Immature natural killer cell (primary cell): ENCODE measurements around the gene ZFR2. TPM values are rescaled to one million over a fixed set of nuclear protein-coding genes. Genes with fewer than 3 reads are reported as not detected.
"Not testable (repeated sequence)": the region's sequence is repeated elsewhere in the genome, so short reads cannot be mapped to it uniquely, and the experiment has no call there.

ENCODE experiments used
- DNase-seq, 3 donors: peaks; one replicate each; pipeline ENCODE4 v3.0.0; 2022; ENCODE audit warnings: mixed read lengths in 1 of 3
- H3K27ac Mint-ChIP-seq, 6 donors: one replicate each; pipeline ENCODE4 v1.8.0; 2020; ENCODE audit warnings: mixed read lengths in 6 of 6, mild to moderate bottlenecking in 5 of 6, inconsistent platforms in 4 of 6, moderate library complexity in 3 of 6
- H3K27me3 Mint-ChIP-seq, 3 donors: one replicate each; pipeline ENCODE4 v1.8.0; 2020 to 2021; ENCODE audit warnings: low read depth in 3 of 3, mild to moderate bottlenecking in 3 of 3, mixed read lengths in 3 of 3, moderate library complexity in 3 of 3, inconsistent platforms in 1 of 3
- H3K36me3 Mint-ChIP-seq, 3 donors: one replicate each; pipeline ENCODE4 v1.8.0; 2020; ENCODE audit warnings: mixed read lengths in 3 of 3, inconsistent platforms in 2 of 3, mild to moderate bottlenecking in 2 of 3
- H3K4me1 Mint-ChIP-seq, 2 donors: one replicate each; pipeline ENCODE4 v1.8.0; 2020; ENCODE audit warnings: inconsistent platforms in 2 of 2, mild to moderate bottlenecking in 2 of 2, mixed read lengths in 2 of 2, moderate library complexity in 1 of 2
- H3K4me3 Mint-ChIP-seq, 5 donors: one replicate each; pipeline ENCODE4 v1.8.0; 2020; ENCODE audit warnings: mild to moderate bottlenecking in 5 of 5, mixed read lengths in 5 of 5, inconsistent platforms in 3 of 5, moderate library complexity in 3 of 5
- H3K9me3 Mint-ChIP-seq, 6 donors: one replicate each; pipeline ENCODE4 v1.8.0; 2020; ENCODE audit warnings: mild to moderate bottlenecking in 6 of 6, mixed read lengths in 6 of 6, inconsistent platforms in 4 of 6, moderate library complexity in 3 of 6
- polyA plus RNA-seq, 3 donors: library from polyadenylated mRNA; unstranded; fragments of 300-500 nt; fragmentation: Illumina TruSeq; gene quantifications; one replicate each; pipeline ENCODE4 v1.2.3, GENCODE V29; 2021

Gene ZFR2
- polyA plus RNA-seq, 3 donors from 2014 or later, result 2.1 to 5.4 (median 3.1) TPM

DNA sequence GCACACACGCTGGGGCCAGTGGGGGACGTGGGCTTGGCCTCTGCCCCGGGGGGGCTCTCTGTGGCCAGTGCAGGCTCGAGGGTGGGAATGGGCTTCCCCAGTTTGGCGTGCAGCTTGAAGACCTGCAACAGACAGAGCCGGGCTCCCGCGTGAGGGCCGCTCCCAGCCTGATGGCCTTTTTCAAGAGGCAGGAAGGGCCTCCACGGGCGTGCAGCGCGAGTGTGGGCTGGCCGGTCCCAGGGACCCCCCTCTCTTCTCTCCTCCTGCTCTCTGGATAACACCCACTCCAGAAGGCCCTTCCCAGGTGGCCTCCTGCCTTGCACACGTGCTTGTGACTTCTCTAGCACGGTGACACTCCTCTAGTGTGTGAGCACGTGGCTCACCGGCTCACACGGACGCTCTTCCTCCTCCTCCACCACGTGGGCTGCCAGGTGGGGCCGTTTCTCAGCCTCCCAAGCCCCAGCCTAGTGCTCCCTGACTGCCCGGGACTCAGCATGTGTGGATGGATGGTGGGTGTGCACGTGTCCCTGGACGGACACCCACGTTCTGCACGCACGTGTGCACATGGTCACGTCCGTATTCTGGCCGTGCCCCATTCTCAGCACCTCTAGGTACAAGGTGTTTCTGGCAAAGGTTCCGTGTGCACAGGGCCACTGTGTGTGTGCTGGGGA, 43.4 kb downstream of the ZFR2 start:
- DNase-seq, result no peak
- H3K4me1 Mint-ChIP-seq, result peaks cover 15 to 19% of the 10 kb centered on the region in 2 donors
- H3K36me3 Mint-ChIP-seq, result no peaks in the 10 kb centered on the region
- no peaks in the 10 kb centered on the region for H3K9me3 Mint-ChIP-seq
- no peak overlapping the region for H3K4me3 Mint-ChIP-seq
- H3K27ac Mint-ChIP-seq, result peak overlapping the region in 2 of 6 donors; percentile 51 to 53
- peaks cover 7 to 9% (median 8%) of the 10 kb centered on the region in 3 donors for H3K27me3 Mint-ChIP-seq

DNA sequence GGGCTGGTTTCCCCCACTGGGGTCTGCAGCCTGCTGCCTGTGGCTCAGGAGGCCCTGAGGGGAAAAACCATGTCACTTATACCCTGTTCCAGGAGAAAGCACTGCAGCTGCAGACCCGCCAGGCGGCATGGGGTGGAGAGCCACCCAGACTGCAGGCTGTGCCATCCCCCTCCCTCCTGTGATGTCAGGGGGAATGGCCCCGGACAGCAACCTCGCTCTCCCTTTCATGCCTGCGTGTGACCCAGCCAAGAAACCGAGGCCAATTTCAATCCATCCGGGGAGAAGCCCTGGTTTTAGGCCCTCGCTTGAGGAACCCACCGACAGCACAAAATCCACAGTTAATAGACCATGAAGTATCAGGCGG, 45.5 kb downstream of the ZFR2 start:
- no peaks in the 10 kb centered on the region for H3K36me3 Mint-ChIP-seq
- DNase-seq, result no peak
- peaks cover 7 to 11% (median 8%) of the 10 kb centered on the region in 3 donors for H3K27me3 Mint-ChIP-seq
- H3K9me3 Mint-ChIP-seq, result no peaks in the 10 kb centered on the region
- no peak overlapping the region for H3K27ac Mint-ChIP-seq
- H3K4me3 Mint-ChIP-seq, result no peak overlapping the region
- peaks cover 15 to 18% of the 10 kb centered on the region in 2 donors for H3K4me1 Mint-ChIP-seq

DNA sequence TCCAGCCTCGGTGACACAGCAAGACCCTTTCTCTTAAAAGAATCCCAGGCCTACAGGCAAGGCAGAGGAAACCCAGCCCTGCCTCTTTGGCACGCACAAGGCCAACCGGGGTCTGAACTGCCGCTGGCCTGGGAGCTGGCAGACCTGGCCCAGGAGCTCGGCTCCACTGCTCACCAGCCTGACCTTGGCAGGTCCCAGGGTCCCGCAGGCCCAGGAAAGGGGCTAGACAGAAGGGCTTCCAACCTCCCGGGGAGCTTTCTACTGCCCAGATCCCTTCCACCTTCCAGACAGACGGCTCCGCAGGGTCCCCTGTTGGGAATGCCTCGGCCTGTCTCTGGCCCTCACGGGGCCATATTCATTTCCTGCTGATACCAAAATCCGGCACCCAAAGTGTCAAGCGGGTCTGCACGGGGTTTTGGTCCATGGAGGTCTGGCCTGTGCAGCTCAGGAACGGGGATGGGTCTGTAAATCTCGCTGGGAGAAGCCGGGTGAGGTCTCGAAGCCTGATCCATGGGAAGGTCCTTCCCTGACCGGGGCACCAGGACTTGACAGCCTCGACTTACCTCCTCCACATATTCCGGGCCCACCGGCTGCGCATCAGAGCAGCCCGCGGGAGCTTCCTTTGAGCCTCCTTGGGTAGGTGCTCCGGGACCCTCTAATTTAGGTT, 46.0 kb downstream of the ZFR2 start:
- Mint-ChIP-seq H3K27me3 (peaks cover 7 to 11% (median 8%) of the 10 kb centered on the region in 3 donors), H3K4me3 (peak overlapping the region in 1 of 5 donors; percentile 4), H3K36me3 (no peaks in the 10 kb centered on the region), H3K27ac (no peak overlapping the region), H3K4me1 (peaks cover 18 to 21% of the 10 kb centered on the region in 2 donors), H3K9me3 (no peaks in the 10 kb centered on the region)
- no peak for DNase-seq

DNA sequence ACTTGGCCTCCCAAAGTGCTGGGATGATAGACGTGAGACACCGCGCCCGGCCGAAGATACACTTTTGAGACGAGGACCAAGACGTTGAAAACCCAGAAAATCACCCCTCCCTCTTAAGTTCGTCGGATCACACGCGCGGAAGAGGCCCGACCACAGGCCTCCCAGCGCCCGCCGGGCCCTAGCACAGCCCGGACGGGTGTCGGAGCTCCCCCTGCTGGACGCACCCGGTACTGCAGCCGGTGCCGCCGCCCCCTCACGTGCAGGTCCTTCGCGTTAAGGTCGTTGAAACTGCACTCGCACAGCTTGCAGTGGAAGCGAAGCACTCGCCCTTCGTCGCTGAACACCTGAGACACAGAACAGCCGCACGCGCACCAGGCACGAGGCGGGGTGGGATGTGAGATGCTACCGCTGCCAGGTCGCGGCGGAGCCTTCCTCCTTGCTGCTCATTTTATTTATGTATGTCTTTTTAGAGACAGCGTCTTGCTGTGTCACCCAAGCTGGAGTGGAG, 46.9 kb downstream of the ZFR2 start:
- no peaks in the 10 kb centered on the region for H3K9me3 Mint-ChIP-seq
- no peaks in the 10 kb centered on the region for H3K36me3 Mint-ChIP-seq
- H3K4me1 Mint-ChIP-seq, result peaks cover 21 to 23% of the 10 kb centered on the region in 2 donors
- peak; percentile 90 to 93 (median 90) for DNase-seq
- H3K4me3 Mint-ChIP-seq, result peak overlapping the region; percentile 58 to 74 (median 70)
- peak overlapping the region; percentile 72 to 91 (median 90) for H3K27ac Mint-ChIP-seq
- H3K27me3 Mint-ChIP-seq, result peaks cover 7 to 11% (median 8%) of the 10 kb centered on the region in 3 donors

DNA sequence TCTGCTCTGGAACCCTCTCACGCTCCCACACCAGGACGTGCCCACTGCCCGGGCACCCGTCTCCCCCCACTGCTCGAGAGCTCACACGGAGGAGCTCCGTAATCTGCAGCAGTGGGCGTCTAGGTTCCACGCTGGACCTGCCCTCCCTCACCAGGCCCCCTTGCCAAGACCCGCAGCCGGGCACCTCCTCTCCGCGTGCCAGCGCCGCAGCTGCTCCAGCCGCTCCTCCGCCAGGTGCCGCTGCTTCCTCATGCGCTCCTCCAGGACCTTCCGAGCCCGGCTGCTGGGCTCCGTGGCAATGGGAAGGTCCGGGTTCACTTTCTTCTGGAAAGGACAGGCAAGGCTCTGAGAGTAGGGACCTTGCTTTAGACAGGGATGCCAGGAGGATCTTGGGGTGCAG, 47.7 kb downstream of the ZFR2 start:
- Mint-ChIP-seq H3K27me3 (peaks cover 7 to 11% (median 7%) of the 10 kb centered on the region in 3 donors), H3K4me3 (no peak overlapping the region), H3K27ac (peak overlapping the region in 2 of 6 donors; percentile 89 to 91), H3K9me3 (no peaks in the 10 kb centered on the region), H3K4me1 (peaks cover 21 to 23% of the 10 kb centered on the region in 2 donors), H3K36me3 (no peaks in the 10 kb centered on the region)
- DNase-seq, result no peak

DNA sequence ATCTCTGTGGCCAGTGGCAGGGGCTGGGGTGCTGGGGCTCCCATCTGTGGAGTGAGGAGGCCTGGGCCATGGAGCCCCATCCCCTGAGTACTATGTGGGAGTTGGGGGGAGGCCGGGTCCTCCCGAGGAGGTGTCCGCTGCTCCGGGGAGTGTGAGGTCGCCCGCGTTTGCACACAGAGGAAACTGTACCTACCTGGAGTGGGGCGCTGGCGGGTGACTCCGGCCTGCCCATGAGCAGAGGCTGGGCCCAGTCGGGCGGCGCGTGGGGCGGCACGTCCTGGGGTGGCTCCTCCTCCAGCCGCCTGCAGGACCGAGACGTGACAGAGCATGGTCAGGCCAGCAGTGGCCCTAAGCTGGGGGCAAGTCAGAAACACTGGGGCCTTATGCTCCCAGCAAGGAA, 48.8 kb downstream of the ZFR2 start:
- H3K9me3 Mint-ChIP-seq, result no peaks in the 10 kb centered on the region
- H3K4me3 Mint-ChIP-seq, result no peak overlapping the region
- no peak for DNase-seq
- H3K27ac Mint-ChIP-seq, result peak overlapping the region in 1 of 6 donors; percentile 61
- peaks cover 7 to 11% (median 9%) of the 10 kb centered on the region in 3 donors for H3K27me3 Mint-ChIP-seq
- H3K36me3 Mint-ChIP-seq, result no peaks in the 10 kb centered on the region
- H3K4me1 Mint-ChIP-seq, result peaks cover 25 to 30% of the 10 kb centered on the region in 2 donors

DNA sequence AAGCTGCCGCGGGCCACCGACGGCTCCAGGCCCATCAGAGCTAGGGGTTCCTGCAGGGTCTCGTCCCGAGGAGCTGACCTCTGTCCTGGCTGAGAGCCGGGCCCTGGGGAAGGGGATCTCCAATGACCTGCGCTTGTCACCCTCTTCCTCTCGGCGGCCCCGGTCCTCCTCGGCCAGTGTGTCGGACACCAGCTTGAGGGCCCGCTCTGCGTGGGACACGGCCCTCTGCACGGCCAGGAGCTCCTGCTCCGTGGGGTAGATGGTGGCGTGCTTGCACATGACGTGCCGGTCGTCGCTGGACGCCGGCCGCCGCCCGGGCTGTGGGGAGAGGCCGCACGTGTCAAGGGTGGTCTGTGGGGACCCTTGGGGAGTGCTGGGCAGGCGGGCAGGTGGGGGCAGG, 49.9 kb downstream of the ZFR2 start:
- no peak for DNase-seq
- no peaks in the 10 kb centered on the region for H3K9me3 Mint-ChIP-seq
- H3K4me1 Mint-ChIP-seq, result peaks cover 36 to 41% of the 10 kb centered on the region in 2 donors
- no peak overlapping the region for H3K4me3 Mint-ChIP-seq
- no peak overlapping the region for H3K27ac Mint-ChIP-seq
- peaks cover 0 to 3% (median 0%) of the 10 kb centered on the region in 3 donors for H3K36me3 Mint-ChIP-seq
- peaks cover 8 to 17% (median 11%) of the 10 kb centered on the region in 3 donors for H3K27me3 Mint-ChIP-seq

DNA sequence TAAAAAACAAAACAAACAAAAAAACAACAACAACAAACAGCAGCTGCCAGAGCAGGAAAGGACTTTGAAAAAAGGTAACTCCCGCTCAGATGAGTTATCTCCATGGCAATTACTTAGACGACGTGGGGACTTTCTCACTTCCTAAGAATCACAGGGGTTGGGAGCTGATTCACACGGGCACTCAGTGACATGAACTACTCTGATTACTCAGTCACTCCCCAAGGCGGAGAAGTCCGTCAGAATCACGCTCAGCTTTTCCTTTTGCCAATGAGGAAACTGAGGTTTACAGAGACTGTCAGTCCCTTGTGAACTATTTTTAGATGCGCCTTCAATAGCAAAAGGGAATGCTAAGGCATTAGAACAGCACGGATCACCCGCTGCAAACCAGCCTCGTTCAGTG, 50.4 kb downstream of the ZFR2 start:
- Mint-ChIP-seq H3K27ac (peak overlapping the region in 3 of 6 donors; percentile 25 to 59 (median 46)), H3K9me3 (no peaks in the 10 kb centered on the region), H3K4me3 (no peak overlapping the region), H3K27me3 (peaks cover 9 to 19% (median 15%) of the 10 kb centered on the region in 3 donors), H3K36me3 (peaks cover 0 to 4% (median 0%) of the 10 kb centered on the region in 3 donors), H3K4me1 (peaks cover 40 to 46% of the 10 kb centered on the region in 2 donors)
- no peak for DNase-seq

DNA sequence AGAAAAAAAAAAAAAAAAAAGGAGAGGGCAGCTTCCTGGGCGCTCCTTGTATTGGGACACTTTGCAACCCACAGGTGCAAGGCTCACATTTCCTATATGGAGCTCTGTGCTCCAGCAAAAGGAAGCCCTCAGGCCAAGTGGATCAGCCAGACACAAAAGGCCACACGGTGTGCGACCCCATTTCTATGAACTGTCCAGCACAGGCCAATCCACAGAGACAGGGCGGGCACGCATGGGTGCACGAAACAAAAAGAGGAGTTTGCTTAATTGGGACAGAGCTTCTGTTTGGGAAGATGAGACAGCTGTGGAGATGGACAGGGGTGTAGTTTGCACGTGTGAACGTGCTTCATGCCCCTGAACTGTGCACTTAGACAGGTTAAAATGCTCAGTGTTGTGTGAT, 51.1 kb downstream of the ZFR2 start:
- DNase-seq, result no peak
- peak overlapping the region in 2 of 6 donors; percentile 25 to 66 for H3K27ac Mint-ChIP-seq
- no peaks in the 10 kb centered on the region for H3K9me3 Mint-ChIP-seq
- H3K4me1 Mint-ChIP-seq, result peaks cover 48 to 53% of the 10 kb centered on the region in 2 donors
- H3K27me3 Mint-ChIP-seq, result peaks cover 11 to 24% (median 17%) of the 10 kb centered on the region in 3 donors
- peaks cover 0 to 4% (median 0%) of the 10 kb centered on the region in 3 donors for H3K36me3 Mint-ChIP-seq
- H3K4me3 Mint-ChIP-seq, result peak overlapping the region in 1 of 5 donors; percentile 10

DNA sequence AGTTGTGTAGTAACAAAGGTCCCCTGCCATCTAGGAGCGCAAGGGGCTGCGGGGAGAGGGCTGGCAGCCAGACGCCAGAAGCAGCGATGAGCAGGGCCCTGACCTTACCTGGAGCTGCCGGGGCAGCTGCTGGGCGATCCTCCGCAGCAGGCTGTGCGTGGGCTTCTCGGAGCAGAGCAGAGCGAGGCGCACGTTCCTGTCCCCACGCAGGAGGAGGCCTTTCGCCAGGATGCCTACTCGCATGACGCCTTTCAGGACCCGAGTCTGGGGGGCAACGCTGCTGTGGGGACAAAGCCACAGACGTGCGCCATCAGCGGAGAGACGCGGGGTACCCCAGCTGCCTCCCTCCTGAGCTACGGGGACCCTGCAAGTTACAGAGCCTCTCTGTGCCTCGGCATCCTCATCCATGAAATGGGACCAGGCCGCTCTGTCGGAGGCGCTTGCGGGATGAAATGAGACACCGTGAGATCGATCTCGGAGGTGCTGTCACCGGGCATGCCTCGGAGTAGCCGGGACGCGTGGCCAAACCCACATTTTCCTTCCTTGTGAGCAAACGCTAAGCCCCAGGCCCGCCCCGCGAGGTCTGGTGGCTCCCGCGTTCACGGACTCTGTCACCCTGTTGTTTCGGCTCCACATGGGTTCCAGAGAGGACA, 52.1 kb downstream of the ZFR2 start:
- Mint-ChIP-seq H3K4me3 (no peak overlapping the region), H3K27me3 (peaks cover 13 to 24% (median 16%) of the 10 kb centered on the region in 3 donors), H3K36me3 (peaks cover 0 to 4% (median 0%) of the 10 kb centered on the region in 3 donors), H3K4me1 (peaks cover 50 to 54% of the 10 kb centered on the region in 2 donors), H3K27ac (no peak overlapping the region), H3K9me3 (no peaks in the 10 kb centered on the region)
- no peak for DNase-seq

DNA sequence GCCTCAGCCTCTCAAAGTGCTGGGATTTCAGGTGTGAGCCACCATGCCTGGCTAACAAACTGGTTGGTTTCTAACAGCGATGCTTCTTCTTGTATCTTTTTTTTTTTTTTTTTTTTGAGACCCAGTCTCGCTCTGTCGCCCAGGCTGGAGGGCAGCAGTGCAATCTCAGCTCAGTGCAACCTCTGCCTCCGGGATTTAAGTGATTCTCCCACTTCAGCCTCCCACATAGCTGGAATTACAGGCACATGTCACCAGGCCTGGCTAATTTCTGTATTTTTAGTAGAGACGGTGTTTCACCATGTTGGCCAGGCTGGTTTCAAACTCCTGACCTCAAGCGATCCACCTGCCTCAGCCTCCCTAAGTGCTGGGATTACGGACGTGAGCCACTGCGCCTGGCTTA, 52.7 kb downstream of the ZFR2 start:
- Mint-ChIP-seq H3K27me3 (peaks cover 10 to 22% (median 15%) of the 10 kb centered on the region in 3 donors), H3K27ac (peak overlapping the region in 4 of 6 donors; percentile 24 to 64 (median 42)), H3K4me1 (peaks cover 49 to 54% of the 10 kb centered on the region in 2 donors)
- H3K4me3 Mint-ChIP-seq, H3K9me3 Mint-ChIP-seq, H3K36me3 Mint-ChIP-seq, DNase-seq: not testable (repeated sequence)

DNA sequence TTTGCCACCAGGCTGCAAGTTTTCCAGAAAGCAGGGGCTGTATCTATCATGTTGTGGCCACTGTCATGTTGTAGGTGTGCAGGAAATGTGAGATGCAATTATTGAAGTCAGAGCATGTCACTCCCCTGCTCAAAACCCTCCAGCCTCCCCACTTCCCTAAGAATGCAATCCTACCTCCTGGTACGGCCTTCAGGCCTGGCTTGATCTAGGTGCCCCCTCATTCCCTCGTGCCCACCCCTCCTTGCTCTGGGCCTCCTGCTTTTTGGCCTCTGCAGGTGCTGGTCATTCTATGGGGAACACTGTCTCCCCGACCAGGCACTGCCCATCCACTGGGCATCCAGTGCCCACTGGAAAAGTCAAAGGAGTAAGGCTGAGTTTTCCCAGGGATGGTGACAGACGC, 54.2 kb downstream of the ZFR2 start:
- peaks cover 53 to 61% of the 10 kb centered on the region in 2 donors for H3K4me1 Mint-ChIP-seq
- no peaks in the 10 kb centered on the region for H3K9me3 Mint-ChIP-seq
- peaks cover 10 to 20% (median 15%) of the 10 kb centered on the region in 3 donors for H3K27me3 Mint-ChIP-seq
- peak overlapping the region; percentile 97 to 100 (median 98) for H3K27ac Mint-ChIP-seq
- peaks cover 0 to 4% (median 0%) of the 10 kb centered on the region in 3 donors for H3K36me3 Mint-ChIP-seq
- DNase-seq, result no peak
- peak overlapping the region in 4 of 5 donors; percentile 65 to 90 (median 80) for H3K4me3 Mint-ChIP-seq

DNA sequence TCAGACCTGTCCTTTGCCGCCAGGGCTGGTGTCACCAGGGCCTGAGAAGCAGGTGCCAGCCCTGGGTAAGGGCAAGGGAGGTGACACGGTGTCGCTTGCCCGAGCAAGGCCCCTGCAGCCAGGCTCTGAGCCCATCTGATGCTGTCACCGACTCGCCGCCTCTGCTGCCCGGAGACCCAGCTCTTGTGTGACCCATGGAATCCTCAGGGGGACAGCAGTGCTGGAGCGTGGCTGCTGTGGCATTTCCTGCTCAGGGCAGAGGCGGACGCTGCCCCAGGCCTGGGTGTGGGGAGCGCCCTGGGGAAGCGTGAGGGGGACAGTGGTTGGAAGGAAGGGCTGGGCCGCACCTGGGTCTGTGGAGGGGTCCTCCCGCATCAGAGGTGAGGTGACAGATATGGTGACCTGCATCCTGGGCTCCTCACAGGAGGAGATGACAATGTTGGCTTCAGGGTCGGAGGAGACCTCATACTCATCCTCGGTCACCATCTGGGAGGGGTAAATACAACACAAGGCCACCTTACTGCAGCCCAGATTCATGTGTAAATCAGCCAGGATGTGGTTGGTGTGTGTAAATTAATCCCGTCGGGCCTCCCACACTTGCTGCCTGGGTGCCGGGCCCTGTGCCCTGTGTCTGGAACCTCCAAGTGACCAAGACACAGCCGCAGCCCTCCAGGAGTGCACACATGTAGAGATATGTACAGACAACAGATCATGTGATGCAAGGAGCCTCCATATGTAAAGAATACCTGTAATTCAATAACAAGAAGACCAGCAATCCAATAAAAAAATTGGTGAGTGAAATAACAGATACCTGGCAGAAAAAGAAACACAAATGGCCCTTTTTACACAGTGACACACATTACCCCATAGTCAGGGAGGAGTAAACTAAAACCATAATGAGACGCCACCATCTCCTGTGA, 55.1 kb downstream of the ZFR2 start:
- peaks cover 0 to 4% (median 0%) of the 10 kb centered on the region in 3 donors for H3K36me3 Mint-ChIP-seq
- no peaks in the 10 kb centered on the region for H3K9me3 Mint-ChIP-seq
- H3K4me3 Mint-ChIP-seq, result peak overlapping the region; percentile 65 to 90 (median 83)
- peak; percentile 69 to 75 (median 72) for DNase-seq
- H3K27me3 Mint-ChIP-seq, result peaks cover 10 to 20% (median 15%) of the 10 kb centered on the region in 3 donors
- peak overlapping the region; percentile 97 to 100 (median 98) for H3K27ac Mint-ChIP-seq
- H3K4me1 Mint-ChIP-seq, result peaks cover 53 to 69% of the 10 kb centered on the region in 2 donors
